ENCODE results near the gene ZNF135.

DNA sequence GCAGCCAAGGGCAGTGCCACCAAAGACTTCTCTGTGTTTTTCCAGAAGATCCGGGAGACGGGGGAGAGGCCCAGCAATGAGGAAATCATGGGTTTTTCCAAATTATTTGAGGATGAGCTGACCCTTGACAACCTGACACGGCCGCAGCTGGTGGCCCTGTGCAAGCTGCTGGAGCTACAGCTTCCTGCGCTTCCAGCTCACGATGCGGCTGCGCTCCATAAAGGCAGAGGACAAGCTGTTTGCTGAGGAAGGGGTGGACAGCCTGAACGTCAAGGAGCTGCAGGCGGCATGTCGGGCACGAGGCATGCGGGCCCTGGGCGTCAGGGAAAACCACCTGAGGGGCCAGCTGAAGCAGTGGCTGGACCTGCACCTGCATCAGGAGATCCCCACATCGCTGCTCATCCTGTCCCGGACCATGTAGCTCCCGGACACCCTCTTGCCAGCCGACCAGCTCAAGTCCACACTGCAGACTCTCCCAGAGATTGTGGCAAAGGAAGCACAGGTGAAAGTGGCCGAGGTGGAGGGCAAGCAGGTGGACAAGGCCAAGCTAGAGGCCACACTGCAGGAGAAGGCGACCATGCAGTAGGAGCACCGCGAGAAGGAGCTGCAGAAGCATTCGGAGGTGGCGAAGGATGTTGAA is 13.6 kb upstream of the ZNF135 start:
- TF ChIP-seq, protein P1, sequence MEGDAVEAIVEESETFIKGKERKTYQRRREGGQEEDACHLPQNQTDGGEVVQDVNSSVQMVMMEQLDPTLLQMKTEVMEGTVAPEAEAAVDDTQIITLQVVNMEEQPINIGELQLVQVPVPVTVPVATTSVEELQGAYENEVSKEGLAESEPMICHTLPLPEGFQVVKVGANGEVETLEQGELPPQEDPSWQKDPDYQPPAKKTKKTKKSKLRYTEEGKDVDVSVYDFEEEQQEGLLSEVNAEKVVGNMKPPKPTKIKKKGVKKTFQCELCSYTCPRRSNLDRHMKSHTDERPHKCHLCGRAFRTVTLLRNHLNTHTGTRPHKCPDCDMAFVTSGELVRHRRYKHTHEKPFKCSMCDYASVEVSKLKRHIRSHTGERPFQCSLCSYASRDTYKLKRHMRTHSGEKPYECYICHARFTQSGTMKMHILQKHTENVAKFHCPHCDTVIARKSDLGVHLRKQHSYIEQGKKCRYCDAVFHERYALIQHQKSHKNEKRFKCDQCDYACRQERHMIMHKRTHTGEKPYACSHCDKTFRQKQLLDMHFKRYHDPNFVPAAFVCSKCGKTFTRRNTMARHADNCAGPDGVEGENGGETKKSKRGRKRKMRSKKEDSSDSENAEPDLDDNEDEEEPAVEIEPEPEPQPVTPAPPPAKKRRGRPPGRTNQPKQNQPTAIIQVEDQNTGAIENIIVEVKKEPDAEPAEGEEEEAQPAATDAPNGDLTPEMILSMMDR (IDR thresholded peaks at IDR 0.05; ENCODE audit: poor library complexity) = no peak
- TF ChIP-seq EZH2phosphoT487 (IDR thresholded peaks at IDR 0.05; ENCODE audit: low read depth, severe bottlenecking, unreplicated experiment) = no peak
